Lower leg skin (tissue), 4 donors: ENCODE results near the gene TTC16. TPM values are rescaled to one million over a fixed set of nuclear protein-coding genes. Genes with fewer than 3 reads are reported as not detected.

ENCODE experiments used
- DNase-seq, 2 donors: peaks; one replicate each; pipeline ENCODE4 v3.0.0-alpha.2; 2019; ENCODE audit warnings: low spot score in 2 of 2
- H3K4me3 ChIP-seq: fragments of 200-600 bp; sonication (generic); 2 replicates; pipeline ENCODE4 v1.5.1; 2017; ENCODE audit warnings: mild to moderate bottlenecking, low read depth; ENCODE audit not compliant: poor library complexity, severe bottlenecking
- POLR2A ChIP-seq, 2 donors: fragments of 450-650 bp; IDR thresholded peaks; one replicate each; pipeline ENCODE4 v1.6.1; 2016 to 2017; ENCODE audit warnings: antibody characterized with exemption in 2 of 2, mild to moderate bottlenecking in 1 of 2, moderate library complexity in 1 of 2
- WGBS, 2 donors: methylation state at CpG; one replicate each; pipeline ENCODE4 v1.1.5; 2018; 5-methylcytosine and 5-hydroxymethylcytosine counted together
- intact Hi-C: fragments of 100-400 bp; cut with DNase I; formaldehyde crosslinking; loops from one replicate; pipeline ENCODE4 v1.15.0; 2023; ENCODE audit warnings: low total_unique reads
- total RNA-seq, 4 donors: library from RNA; depleted of rRNA; stranded (reverse); fragments of >200 nt; gene quantifications; one replicate each; pipeline ENCODE4 v1.1.0, GENCODE V29; 2016
- TF ChIP-seq, protein P1 (sequence below), 3 donors: fragments of 450-650 bp; IDR thresholded peaks; one replicate each; pipeline ENCODE4 v1.5.1; 2016; ENCODE audit warnings: antibody characterized with exemption in 3 of 3, mild to moderate bottlenecking in 3 of 3, moderate library complexity in 2 of 3

Gene TTC16
- total RNA-seq, 4 donors from 2014 or later = 0.25 TPM; not detected in 3

DNA sequence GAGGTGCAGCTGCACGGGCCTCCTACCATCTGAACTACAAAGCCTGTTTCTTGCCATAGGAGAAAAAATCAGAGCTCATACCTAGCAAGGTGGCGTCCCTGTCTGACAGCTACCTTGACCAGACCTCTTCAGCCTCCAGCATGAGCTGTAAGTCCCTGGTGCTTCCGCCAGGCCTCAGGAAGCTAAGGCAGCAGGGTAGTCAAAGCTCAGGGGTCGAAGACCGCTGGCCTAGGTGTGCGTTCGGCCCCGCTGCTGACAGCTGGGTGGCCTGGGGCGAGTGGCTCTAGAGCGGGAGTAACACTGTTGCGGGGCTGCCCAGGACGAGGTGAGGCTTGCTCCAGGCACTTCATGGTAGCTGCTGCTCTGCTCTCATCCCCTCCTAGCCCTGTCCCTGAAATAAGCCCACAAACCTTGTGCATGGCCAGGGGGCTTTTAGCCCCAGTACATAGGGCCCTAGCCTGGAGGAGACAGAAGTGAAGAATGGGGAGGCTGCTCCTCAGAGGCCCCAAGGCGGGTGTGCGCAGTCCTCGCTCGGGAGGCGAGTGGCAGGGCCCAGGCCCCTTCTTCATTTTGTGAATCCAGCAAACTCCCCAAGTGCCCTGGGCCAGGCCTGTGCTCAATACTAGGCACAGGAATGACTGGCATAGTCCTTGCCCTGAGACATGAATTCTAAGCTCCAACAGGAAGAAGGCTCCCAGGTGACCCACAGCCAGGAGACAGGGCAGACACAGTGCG is 13.8 kb downstream of the TTC16 start:
- no peak for DNase-seq
- no peak overlapping the region for H3K4me3 ChIP-seq
- 88 to 89% methylated on average over 16 to 18 of the region's 18 CpGs for WGBS, 2 donors
- intact Hi-C loops = loop anchor here (5.0 kb wide), 1 partner anchor 227 kb away; no protein-coding TSS in a partner anchor
- no peak for TF ChIP-seq POLR2A (IDR thresholded peaks at IDR 0.05)
- TF ChIP-seq, protein P1, sequence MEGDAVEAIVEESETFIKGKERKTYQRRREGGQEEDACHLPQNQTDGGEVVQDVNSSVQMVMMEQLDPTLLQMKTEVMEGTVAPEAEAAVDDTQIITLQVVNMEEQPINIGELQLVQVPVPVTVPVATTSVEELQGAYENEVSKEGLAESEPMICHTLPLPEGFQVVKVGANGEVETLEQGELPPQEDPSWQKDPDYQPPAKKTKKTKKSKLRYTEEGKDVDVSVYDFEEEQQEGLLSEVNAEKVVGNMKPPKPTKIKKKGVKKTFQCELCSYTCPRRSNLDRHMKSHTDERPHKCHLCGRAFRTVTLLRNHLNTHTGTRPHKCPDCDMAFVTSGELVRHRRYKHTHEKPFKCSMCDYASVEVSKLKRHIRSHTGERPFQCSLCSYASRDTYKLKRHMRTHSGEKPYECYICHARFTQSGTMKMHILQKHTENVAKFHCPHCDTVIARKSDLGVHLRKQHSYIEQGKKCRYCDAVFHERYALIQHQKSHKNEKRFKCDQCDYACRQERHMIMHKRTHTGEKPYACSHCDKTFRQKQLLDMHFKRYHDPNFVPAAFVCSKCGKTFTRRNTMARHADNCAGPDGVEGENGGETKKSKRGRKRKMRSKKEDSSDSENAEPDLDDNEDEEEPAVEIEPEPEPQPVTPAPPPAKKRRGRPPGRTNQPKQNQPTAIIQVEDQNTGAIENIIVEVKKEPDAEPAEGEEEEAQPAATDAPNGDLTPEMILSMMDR (IDR thresholded peaks at IDR 0.05) = no peak

DNA sequence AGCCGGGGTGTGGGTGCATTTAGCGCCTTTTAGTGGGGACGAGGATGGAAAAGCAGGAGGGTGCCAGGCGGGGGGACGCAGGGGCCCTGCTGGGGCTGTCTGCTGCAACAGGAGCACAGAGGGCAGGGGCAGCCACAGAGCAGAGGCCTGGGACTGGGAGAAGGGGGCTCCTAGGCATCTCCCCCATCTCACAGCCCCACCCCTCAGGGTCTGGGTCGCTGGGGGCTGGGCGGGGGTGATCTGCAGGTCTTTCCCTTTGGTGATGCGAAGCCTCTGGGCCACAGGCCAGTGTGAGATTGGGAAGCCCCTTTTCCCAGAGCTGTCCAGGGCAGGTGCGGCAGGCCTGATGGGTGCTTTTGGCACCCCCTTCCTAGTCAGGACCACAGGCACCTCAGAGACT is 14.4 kb downstream of the TTC16 start:
- H3K4me3 ChIP-seq = no peak overlapping the region
- 87 to 92% methylated on average over 6 to 9 of the region's 9 CpGs for WGBS, 2 donors
- no peak for DNase-seq
- intact Hi-C loops = loop anchor here (5.0 kb wide), 1 partner anchor 228 kb away; no protein-coding TSS in a partner anchor
- no peak for TF ChIP-seq POLR2A (IDR thresholded peaks at IDR 0.05)
- TF ChIP-seq, protein P1 (IDR thresholded peaks at IDR 0.05) = no peak

DNA sequence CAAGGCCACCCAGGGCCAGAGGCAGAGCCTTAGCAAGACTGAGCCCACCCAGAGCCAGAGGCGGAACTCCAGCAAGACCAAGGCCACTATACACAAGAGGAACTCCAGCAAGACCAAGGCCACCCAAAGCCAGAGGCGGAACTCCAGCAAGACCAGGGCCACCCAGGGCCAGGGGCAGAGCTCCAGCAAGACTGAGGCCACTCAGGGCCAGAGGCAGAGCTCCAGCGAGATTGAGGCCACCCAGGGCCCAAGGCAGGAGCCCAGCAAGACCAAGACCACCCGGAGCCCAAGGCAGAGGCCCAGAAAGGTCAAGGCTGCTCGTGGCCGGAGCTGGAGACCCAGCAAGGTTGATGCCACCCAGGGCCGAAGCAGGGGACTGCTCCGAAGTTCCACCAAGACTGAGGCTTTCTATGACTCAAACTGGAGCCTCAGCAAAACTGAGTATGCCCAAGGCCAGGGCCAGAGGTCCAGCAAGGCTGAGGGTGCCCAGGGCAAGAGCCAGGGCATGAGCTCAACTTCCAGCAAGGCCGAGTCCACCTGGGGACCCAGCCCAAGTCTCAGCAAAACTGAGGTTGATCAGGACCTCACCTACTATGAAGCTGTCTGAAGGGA is 15.0 kb downstream of the TTC16 start:
- 75 to 92% methylated on average over 6 to 8 of the region's 9 CpGs for WGBS, 2 donors
- no peak for DNase-seq
- TF ChIP-seq POLR2A (IDR thresholded peaks at IDR 0.05) = no peak
- TF ChIP-seq, protein P1 (IDR thresholded peaks at IDR 0.05) = no peak
- intact Hi-C loops = loop anchor here (5.0 kb wide), 1 partner anchor 229 kb away; no protein-coding TSS in a partner anchor
- H3K4me3 ChIP-seq = no peak overlapping the region

DNA sequence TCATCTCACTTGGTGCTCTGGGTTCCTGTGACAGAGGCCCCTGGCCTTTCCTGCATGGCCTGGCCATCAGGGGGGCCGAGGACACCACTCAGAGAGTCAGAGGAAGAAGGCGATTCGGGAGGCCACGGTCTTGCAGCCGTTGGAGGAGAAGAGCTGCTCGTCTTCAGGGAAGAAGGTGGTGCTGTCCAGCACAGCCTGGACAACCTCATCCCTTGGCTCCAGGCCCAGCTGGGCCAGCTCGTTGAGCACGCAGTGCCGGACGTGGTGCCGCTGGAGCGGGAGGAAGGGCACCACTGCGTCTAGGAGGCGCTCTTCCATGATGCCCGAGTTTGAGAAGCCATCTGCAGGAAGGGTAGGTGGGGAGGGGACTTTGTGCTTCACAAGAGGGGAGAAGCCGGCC is 16.1 kb downstream of the TTC16 start:
- no peak for DNase-seq
- TF ChIP-seq, protein P1 (IDR thresholded peaks at IDR 0.05) = no peak
- no peak for TF ChIP-seq POLR2A (IDR thresholded peaks at IDR 0.05)
- H3K4me3 ChIP-seq = no peak overlapping the region
- intact Hi-C loops = loop anchor here (2.0 to 5.0 kb wide), 2 partner anchors 141 to 230 kb away; no protein-coding TSS in a partner anchor
- 78 to 93% methylated on average over 15 to 16 of the region's 16 CpGs for WGBS, 2 donors

DNA sequence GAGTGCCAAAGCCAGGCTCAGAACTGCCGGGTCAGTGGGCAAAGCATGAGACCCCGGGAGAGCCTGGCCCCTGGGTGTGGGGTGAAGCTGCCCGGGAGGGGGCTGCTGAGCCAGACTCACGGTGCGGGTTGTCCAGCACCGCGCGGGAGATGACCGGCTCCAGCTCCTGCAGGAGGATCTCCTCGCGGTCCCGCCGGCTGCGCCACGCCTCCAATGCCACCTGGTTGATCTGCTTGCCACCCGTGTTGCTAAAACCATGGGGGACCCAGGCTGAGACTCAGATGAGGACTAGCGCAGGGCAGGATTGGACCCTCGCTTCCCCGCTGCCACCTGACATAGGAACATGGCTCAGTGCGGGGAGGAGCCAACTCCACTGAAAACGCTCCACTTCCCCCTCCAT is 16.6 kb downstream of the TTC16 start:
- TF ChIP-seq, protein P1 (IDR thresholded peaks at IDR 0.05) = no peak
- TF ChIP-seq POLR2A (IDR thresholded peaks at IDR 0.05) = no peak
- intact Hi-C loops = loop anchor here (2.0 to 5.0 kb wide), 2 partner anchors 142 to 230 kb away; no protein-coding TSS in a partner anchor
- no peak for DNase-seq
- 89 to 95% methylated on average over 12 to 21 of the region's 21 CpGs for WGBS, 2 donors
- no peak overlapping the region for H3K4me3 ChIP-seq
